ENCODE results near the gene GNB3.

GNB3 gene

GRCh38 chr12:6840761-6841515, at the start of gene GNB3:
TSS of gene GNB3 (plus strand) at chr12:6840925. CDS start at chr12:6841288, 363 bp downstream.
- no peak for DNase-seq

- peak; percentile 47 for DNase-seq
These were observed 48.7 kb upstream of the GNB3 start for GRCh38 chr12:6791931-6792520.

DNA sequence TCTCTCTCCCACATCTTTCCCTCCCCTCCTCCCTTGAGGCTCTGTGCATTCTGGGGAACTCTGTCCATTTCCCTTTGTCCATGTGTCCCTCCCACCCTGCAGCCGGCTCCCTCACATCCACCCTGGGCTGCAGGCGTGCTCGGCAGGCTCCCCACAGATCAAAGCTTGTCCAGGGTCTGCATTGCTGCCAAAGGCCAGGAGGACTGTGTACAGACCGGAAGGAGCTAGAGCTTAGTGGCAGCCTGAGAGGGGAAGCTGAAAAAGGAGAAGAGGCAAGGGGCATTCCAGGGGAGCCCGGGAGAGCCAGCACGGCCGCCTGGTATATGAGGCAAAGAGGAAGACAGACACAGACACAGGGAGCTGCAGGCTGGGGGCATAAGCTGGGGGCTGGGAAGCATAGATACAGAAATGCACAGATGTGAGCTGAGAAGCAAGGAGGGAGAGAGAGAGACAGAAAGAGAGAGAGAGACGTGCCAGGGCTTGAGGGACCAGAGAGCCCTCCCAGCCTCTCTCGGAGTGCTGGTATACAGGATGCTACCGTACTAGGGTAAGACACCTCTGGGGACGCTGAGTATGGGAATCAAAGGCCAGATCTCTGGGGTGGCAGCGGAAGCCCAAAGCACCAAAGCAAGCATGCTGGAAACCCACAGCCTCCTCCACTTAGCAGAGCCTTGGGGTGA, 48.1 kb upstream of the GNB3 start:
- DNase-seq: peak; percentile 62

GRCh38 chr12:6795088-6795487, 45.6 kb upstream of the GNB3 start:
- no peak for DNase-seq

DNA sequence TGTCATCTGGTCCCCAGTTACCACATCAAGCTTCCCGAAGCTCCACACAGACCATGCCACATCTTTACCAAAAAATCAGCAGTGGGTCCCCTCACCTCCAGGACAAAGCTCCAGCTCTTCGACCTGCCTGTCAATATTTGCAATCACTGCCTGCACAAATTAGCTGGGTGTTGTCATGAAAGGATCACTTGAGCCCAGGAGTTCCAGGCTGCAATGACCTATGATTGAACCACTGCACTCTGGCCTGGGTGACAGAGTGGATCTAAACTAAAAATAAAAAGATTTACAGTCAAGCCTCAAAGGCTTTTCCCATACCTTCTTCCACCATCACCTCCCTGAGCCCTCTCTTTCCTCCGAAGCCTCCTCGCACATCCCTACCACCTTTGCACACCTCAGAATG, 44.1 kb upstream of the GNB3 start:
- no peak for DNase-seq

- no peak for DNase-seq
These were observed 41.6 kb upstream of the GNB3 start for GRCh38 chr12:6799147-6799546.

DNA sequence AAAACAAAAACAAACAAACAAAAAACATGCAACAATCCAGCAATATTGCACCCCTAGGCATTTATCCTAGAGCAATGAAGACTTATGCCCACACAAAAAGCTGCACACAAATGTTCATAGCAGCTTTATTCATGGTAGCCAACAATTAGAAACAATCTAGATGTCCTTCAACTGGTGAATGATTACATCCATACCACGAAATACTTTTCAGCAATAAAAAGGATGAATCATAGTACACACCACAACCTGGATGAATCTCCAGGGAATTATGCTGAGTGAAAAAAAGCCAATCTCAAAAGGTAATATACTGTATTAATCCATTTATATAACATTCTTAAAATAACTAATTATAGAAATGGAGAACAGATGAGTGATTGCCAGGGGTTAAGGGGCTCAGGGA, 33.6 kb upstream of the GNB3 start:
- no peak for DNase-seq

GRCh38 chr12:6809056-6809455, 31.7 kb upstream of the GNB3 start:
- DNase-seq: no peak

DNA sequence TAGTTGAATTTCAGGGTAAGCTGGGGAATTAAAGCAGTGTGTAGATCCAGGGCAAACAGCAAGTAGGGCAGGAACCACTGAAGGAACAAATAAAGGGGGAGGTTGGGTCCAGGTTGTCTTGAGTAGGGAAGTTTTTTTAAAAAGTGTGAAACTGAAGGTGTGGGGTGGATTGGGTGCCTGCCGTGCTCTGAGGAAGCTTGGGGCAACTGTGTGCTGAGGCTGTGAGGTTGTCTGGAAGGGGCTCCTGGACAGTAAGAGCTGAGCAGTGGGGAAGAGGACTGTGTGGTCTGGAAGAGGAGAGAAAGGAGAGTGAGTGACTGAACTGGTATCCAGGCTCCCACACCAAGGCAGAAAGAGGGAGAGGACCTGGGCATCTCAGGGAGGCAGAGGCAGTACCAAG, 30.0 kb upstream of the GNB3 start:
- peak; percentile 56 for DNase-seq

GRCh38 chr12:6813363-6813762, 27.4 kb upstream of the GNB3 start:
- DNase-seq: no peak

GRCh38 chr12:6816598-6816997, 24.1 kb upstream of the GNB3 start:
- DNase-seq: no peak

DNA sequence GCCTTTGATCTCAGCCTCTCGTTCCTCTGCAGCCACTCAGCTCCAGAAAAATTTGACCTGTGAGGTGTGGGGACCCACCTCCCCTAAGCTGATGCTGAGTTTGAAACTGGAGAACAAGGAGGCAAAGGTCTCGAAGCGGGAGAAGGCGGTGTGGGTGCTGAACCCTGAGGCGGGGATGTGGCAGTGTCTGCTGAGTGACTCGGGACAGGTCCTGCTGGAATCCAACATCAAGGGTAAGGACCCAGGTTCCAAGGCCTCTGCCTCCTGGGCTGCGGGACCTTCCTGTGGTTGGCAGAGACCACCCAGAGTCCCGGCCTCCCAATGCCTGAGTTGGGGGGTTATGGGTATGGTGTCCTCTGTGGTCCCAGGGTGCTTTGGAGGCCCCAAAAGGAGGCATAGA, 23.6 kb upstream of the GNB3 start:
- no peak for DNase-seq

DNA sequence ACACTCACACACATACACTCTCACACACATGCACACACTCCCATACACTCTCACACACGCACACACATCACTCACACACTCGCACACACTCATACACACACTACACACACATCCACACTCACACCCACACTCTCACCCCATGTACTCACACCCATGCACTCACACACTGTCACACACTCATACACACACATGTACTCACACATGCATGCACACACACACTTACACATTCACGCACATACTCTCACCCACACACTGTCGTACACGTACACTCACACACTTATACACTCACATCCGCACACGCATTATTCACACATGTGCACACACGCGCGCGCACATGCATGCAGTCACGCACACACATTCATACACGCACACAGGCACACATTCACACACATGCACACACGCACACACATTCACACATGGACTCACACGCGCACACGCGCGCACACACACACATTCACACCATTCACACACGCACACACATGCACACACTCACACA, 23.0 kb upstream of the GNB3 start:
- no peak for DNase-seq

GRCh38 chr12:6818222-6818621, 22.5 kb upstream of the GNB3 start:
- DNase-seq: peak; percentile 68

DNA sequence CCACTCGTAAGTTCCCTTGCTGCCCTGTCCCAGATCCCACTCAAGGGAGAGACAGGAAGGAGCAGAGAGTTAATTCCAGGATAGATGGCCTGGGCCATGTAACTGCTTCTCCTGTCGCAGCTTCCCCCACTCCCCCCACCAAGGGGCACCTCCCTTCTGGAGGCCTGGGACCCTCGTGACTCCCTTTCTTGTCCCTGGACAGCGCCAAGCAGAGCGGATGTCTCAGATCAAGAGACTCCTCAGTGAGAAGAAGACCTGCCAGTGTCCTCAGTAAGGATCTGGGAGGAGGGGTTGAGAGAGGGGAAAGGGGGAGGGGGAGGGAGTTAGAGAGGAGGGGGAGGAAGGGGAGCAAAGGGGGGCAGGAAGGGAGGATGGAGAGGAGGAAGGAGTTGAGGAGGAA, 22.1 kb upstream of the GNB3 start:
- no peak for DNase-seq

- peak; percentile 60 for DNase-seq
These were observed 21.4 kb upstream of the GNB3 start for GRCh38 chr12:6819106-6820030.

- peak; percentile 51 for DNase-seq
These were observed 20.6 kb upstream of the GNB3 start for GRCh38 chr12:6820166-6820565.

GRCh38 chr12:6821591-6822425, 18.9 kb upstream of the GNB3 start, which contains the start of gene GPR162:
TSS of gene GPR162 (plus strand) at chr12:6821821. CDS start at chr12:6823899, 2,078 bp downstream.
- peak; percentile 94 for DNase-seq

DNA sequence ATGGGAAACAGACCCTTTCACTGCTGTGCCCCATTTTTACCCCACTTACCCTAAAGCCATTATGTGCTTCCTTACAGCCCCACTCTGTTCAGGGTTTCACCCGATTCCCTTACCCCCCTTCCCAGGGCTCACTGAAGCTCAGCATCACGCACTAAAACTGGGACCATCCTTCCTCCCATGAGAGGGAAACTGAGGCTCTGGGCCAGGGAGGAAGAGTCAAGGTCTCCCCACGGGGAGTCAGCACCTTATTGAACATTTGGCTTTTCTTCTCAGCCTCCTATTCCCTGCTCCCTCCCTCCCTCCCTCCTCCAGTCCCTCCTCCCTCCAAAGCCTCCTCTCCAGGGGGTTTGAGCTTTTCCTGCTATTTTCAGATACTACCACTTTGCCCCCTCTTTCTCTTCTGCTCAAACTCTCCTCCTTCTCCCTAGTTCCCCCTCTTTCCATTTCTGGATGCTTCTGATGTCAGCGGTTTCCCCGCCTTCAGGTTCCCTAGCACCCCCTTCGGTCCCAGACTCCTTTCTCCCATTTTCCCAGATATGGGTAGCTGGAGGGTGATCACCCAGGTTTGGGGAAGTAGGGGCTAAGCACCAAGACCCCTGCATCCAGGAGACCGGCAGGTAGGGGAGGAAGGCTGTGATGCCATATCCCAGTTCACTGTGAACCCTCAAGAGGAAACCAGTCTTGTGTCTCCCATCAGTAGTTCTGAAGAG, 18.1 kb upstream of the GNB3 start:
- DNase-seq: peak; percentile 47

- peak; percentile 81 for DNase-seq
These were observed 17.3 kb upstream of the GNB3 start for GRCh38 chr12:6823182-6824084.

Data from islet precursor cell (in vitro differentiated cells).